ENCODE measurements around the gene RFNG.

The RFNG gene

GRCh38 chr17:82058230-82058854 is 6.7 kb upstream of the RFNG start:
- DNase-seq (ENCODE audit: low spot score) = no peak

DNA sequence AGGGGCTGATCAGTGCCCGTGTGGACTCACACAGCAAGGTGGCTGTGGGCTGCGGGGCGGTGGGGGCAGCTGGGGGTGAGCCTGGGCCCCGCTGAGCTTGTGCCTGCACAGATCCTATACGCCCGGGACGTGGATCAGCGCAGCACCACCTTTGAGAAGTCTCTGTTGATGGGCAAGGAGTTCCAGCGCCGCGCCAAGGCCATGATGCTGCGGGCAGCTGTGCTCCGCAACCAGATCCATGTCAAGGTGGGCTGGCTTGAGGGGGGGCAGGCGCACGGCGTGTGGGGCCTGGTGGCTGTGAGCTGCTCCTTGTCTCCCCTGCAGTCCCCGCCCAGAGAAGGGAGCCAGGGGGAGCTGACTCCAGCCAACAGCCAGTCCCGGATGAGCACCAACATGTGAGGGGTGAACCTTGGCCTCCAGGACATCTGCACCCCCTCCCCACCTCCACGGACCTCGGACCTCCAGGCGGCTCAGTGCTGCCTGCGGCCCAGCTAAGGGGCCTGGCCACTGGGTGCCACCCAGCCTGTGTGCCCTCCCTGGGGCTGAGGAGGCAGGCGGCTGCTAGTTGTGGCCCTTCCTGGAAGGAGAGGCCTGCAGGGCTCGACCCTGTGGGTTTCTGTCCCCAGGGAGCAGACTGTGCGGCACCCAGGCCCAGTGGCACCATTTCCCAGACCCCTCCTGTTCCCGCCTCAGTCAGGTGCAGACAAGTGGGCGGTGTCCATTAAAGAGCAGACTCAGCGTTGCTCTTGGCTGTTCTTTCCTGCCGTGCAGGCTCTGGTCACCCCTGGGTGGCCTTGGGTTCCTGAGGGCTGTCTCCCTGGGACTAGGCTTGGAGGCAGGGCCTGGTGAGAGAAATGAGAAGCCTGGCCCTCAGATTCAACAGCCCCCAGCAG is 5.4 kb upstream of the RFNG start:
- DNase-seq (ENCODE audit: low spot score) = no peak

- no peak for DNase-seq (ENCODE audit: low spot score)
These were observed 4.5 kb upstream of the RFNG start for GRCh38 chr17:82055965-82056728.

- DNase-seq (ENCODE audit: low spot score) = no peak
These were observed 3.7 kb upstream of the RFNG start for GRCh38 chr17:82055023-82055964.

- no peak for DNase-seq (ENCODE audit: low spot score)
These were observed 2.9 kb upstream of the RFNG start for GRCh38 chr17:82054351-82055022.

GRCh38 chr17:82053556-82054263 is 2.1 kb upstream of the RFNG start:
- no peak for DNase-seq (ENCODE audit: low spot score)

- no peak for DNase-seq (ENCODE audit: low spot score)
These were observed 1.5 kb upstream of the RFNG start for GRCh38 chr17:82053130-82053529.

DNA sequence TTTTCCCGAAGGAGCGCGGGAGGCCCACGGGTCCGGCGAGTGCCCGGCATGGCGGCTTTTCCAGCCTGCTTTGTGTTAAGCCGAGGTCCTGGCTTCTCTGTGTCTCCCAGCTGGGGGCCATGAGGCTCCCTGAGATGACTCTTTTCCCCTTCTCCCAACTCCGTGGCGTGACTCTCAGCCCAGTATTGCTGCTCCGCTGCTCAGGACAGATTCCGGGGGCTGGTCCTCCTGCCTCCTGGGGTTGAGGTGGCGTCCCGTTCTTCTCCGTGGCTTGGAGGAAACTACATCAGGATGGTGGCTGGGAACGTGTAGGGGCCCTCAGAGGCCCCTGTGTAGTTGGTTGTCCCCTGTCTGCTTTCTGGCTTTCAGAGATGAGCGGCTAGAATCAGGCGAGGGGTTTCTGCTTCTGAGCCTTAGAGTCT is 1.0 kb upstream of the RFNG start:
- DNase-seq (ENCODE audit: low spot score) = peak; percentile 22

DNA sequence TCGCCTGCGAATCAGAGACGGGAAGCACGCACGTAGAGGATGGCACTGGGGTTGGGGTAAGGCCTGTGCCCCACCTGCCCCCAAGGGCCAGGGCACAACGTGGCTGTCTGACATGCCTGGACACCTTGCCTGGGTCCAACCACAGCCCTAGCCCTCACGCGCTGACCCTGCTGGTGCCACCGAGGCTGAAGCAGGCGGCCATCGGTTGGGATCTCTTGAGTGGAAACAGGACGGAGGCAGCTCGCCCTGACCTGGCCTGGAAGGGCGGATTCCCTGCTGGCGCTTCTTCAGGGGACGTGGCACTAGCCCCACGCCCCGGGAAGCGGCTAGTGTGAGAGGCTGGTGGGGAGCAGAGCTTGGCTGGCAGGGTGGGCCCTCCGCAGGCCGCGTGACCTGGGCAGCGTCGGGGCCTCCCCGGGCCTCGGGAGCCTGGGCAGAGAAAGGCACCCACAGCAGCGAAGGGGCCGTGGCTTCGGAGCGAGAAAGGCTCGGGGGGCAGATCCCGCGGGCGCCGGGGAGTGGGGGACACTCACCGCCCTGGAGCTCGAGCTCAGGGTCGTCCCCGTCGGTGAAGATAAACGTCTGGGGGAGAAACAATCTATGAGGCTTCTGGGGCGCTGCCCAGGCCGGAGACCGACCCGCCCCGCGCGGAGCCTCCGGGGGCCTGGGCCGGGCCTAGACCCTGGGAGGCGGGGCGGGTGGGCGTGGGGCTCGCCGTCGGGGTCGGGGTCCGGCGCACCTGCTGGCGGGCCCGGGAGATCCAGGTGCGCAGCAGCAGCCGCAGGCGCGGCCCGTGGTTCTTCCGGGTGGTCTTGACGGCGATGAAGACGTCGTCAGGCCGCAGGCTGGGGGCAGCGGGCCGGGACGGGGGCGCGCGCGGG is 610 bp downstream of the RFNG start:
- peak; percentile 39 for DNase-seq (ENCODE audit: low spot score)

DNA sequence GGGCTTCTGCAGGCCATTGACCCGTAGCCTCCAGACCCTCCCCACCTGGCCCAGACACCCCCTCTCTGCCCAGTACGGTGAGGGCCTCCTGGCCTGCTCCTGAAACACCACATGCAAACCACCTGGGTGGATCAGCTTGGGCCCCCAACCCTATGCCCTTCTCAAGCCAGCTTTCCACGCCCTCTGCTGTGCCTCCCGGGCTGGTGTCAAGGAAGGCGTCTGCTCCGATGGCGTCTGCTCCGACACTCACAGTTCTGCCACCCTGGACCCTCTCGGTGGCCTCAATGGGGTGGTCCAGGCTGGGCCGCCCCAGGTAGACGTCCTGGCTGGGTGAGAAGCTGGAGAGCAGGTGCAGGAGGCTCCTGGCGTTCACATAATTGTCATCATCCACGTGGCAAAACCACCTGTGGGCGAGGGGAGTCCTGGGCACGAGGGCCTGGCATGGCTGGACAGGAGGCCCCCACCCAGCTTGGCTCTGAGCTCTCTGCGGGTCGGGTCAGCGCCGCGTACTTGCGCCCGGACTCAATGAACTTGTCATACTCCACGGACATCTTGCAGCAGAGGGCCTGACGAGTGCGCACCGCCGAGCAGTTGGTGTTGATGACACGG is 1.4 kb downstream of the RFNG start:
- no peak for DNase-seq (ENCODE audit: low spot score)

DNA sequence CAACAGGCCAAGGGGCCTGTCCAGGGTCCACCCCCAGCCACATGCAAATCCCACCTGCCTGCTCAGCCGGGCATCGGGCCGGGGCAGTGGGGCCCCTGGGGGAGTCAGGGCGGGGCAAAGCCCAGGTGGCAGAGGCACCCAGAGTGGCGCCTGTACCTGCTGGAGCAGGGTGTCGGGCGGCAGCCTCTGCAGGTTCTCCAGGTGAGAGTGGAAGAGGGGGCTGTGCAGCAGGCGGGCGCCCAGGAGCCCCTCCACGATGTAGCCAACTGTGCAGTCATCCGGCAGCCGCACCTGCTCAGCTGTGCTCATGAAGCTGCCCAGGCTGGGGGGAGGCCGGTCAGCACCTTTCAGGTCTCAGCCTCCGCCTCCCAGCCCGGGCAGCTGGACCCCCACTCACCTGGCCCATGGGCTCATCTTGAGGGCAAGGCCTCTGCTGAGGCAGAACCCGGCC is 2.1 kb downstream of the RFNG start:
- no peak for DNase-seq (ENCODE audit: low spot score)

- no peak for DNase-seq (ENCODE audit: low spot score)
These were observed 2.5 kb downstream of the RFNG start for GRCh38 chr17:82049106-82049505.

DNA sequence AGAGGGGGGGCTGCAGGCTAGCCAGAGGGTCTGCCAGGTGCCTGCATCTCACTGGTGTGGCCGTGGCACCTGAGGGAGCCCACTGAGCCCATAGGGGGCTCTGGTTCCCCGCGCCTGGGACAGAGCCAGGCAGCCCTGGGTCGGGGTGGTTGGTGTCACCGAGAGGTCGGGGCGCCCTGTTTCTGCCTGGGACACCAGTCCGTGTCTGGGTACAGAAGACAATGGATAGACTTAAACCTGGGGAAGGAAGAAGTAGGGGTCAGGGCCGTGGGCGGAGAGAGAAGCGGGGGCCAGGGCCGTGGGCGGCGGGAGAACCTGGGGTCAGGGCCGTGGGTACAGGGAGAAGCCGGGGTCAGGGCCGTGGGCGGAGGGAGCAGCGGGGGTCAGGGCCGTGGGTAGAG is 3.0 kb downstream of the RFNG start:
- no peak for DNase-seq (ENCODE audit: low spot score)

DNA sequence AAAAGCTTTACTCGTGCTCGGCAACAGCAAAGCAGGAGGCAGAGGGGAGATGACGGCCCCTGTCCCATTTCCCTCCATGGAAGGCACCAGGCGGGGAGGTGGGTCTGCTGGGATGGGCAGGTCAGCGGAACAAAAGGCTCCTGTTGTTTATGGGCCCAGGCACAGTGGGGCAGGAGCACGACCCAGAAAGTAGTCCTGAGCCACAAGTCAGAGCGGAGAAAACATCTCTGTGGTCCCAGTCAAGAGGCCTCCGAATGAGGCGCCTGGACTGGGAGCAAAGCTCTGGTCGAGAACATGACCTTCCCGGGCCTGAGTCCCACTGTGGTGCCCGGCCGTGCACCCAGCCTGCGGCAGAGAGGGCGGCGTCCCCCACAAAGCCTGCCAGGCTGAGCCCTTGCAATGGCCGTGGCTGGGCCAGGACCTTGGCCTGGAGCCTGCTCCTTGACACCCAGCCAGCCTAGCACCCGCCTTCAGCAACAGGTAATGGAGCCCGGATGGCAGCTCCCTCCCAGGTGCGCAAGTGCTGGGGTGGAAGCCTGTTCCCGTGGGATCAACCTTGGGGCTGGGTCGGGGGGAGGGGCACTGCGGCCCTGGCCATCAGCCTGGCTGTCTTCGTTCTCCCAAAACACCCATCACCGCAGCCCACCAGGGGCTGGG is 3.6 kb downstream of the RFNG start:
- no peak for DNase-seq (ENCODE audit: low spot score)

DNA sequence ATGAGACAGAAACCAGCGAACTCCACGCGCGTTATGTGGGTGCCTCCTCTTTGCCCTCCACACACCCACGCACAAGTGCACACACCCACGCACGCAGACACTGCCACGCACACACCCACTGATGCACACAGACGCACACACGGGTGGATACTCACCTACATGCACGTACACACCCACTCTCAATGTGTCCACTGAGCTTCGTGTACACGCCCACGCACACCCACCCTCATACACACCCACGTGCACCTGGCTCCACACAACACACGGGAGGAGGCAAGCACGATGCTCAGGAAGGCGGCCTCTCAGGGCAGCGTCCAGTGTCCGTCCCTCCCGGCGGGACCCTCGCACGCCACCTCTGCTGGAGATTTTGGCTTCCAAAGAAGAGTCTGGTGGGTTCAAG is 4.2 kb downstream of the RFNG start:
- DNase-seq (ENCODE audit: low spot score) = no peak

DNA sequence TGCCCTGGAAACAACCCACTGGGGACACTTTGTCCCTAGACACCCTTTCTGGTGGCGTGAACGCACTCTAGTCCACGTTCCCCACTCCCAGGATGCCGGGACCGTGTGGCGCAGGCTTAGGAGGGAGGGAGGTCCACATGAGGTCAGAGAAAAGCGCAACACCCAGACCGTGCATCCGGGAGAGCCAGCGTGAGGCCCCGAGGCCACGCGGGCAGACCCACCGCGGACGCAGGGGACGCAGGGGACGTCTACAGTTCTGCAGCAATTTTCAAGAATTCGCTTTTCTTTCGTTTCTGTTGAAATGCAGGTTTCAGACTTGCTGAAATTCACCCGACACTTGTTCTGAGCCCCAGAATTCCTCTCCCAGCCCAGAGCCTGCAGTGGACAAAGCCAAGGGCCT is 4.7 kb downstream of the RFNG start:
- DNase-seq (ENCODE audit: low spot score) = no peak

GRCh38 chr17:82045936-82046484 is 5.6 kb downstream of the RFNG start:
- DNase-seq (ENCODE audit: low spot score) = no peak

GRCh38 chr17:82043507-82043906 is 8.1 kb downstream of the RFNG start:
- DNase-seq (ENCODE audit: low spot score) = no peak
